HL-60/S4 treated with phorbol 12-myristate 13-acetate at 8.2 ng/mL for 4 days and 3 days (cell line): ENCODE results near the gene PFKP.

Experiments used
- in situ Hi-C: fragments of 300-500 bp; cut with MboI; formaldehyde crosslinking; loops from 2 replicates; pipeline ENCODE4 v1.15.0; 2022; ENCODE audit warnings: low sequenced_read_pairs

PFKP gene

GRCh38 chr10:3179174-3179573 lies 111.8 kb downstream of the PFKP start:
- in situ Hi-C loops, result no loop called here

- in situ Hi-C loops, result no loop called here
Observed at GRCh38 chr10:3180355-3181025, 113.1 kb downstream of the PFKP start.

- in situ Hi-C loops, result no loop called here
Observed at GRCh38 chr10:3185386-3185785, 118.0 kb downstream of the PFKP start.

GRCh38 chr10:3186368-3186767 lies 119.0 kb downstream of the PFKP start:
- in situ Hi-C loops, result no loop called here
